ENCODE results near the gene NRP1. TPM values are rescaled to one million over a fixed set of nuclear protein-coding genes. Genes with fewer than 3 reads are reported as not detected.

Gene NRP1
- polyA plus RNA-seq, 3 donors: 1.1 to 1.7 (median 1.3) TPM

- Histone ChIP-seq H2AFZ (ENCODE audit: insufficient read depth, low read depth, low read length, poor library complexity, severe bottlenecking) (no peak overlapping the region), H3K36me3 (replicated peaks in 1 of 2; ENCODE audit: control insufficient read depth in 1 of 2, insufficient read depth in 2 of 2, low read length in 2 of 2) (no peaks in the 10 kb centered on the region), H3K27me3 (ENCODE audit: control insufficient read depth in 2 of 2, insufficient read depth in 2 of 2, low read length in 2 of 2) (no peaks in the 10 kb centered on the region), H3K4me2 (replicated peaks; ENCODE audit: extremely low read depth, low read length, poor library complexity, severe bottlenecking) (no peak overlapping the region), H3K4me1 (ENCODE audit: control insufficient read depth in 1 of 2, insufficient read depth in 2 of 2, low read length in 2 of 2) (peaks cover 0 to 3% of the 10 kb centered on the region in 2 donors), H3K4me3 (replicated peaks in 1 of 3; ENCODE audit: low read depth in 2 of 3, low read length in 3 of 3) (no peak overlapping the region), H3K9me3 (replicated peaks in 1 of 2; ENCODE audit: control insufficient read depth in 1 of 2, insufficient read depth in 1 of 2, low read length in 2 of 2) (no peaks in the 10 kb centered on the region), H3K79me2 (ENCODE audit: insufficient read depth, low read length) (no peaks in the 10 kb centered on the region), H3K27ac (ENCODE audit: low read depth in 1 of 2, low read length in 2 of 2) (no peak overlapping the region), H4K20me1 (ENCODE audit: insufficient read depth, low read length) (no peaks in the 10 kb centered on the region), H3K9ac (ENCODE audit: insufficient read depth, low read length, poor library complexity, severe bottlenecking) (no peak overlapping the region)
- H3K27me3 Mint-ChIP-seq (ENCODE audit: low read depth in 3 of 3): peaks cover 4 to 8% (median 5%) of the 10 kb centered on the region in 3 donors
- no peak overlapping the region for H3K27ac Mint-ChIP-seq
- intact Hi-C loops (cut with micrococcal nuclease): no loop called here
- no peak for DNase-seq
- H3K36me3 Mint-ChIP-seq: no peaks in the 10 kb centered on the region
- H3K4me1 Mint-ChIP-seq: peaks cover 5% of the 10 kb centered on the region
- peaks cover 0 to 2% (median 0%) of the 10 kb centered on the region in 7 donors for H3K9me3 Mint-ChIP-seq
- H3K4me3 Mint-ChIP-seq: no peak overlapping the region
- 68% methylated on average over 4 of the region's 10 CpGs for WGBS (ENCODE audit: insufficient coverage)
- TF ChIP-seq CTCF (IDR thresholded peaks at IDR 0.05): peak; percentile 24
These were observed 178.5 kb downstream of the NRP1 start for GRCh38 chr10:33155720-33156638.

- peaks cover 5% of the 10 kb centered on the region for H3K4me1 Mint-ChIP-seq
- peaks cover 1 to 4% (median 3%) of the 10 kb centered on the region in 3 donors for H3K27me3 Mint-ChIP-seq (ENCODE audit: low read depth in 3 of 3)
- Histone ChIP-seq H3K4me1 (ENCODE audit: control insufficient read depth in 1 of 2, insufficient read depth in 2 of 2, low read length in 2 of 2) (peaks cover 0 to 3% of the 10 kb centered on the region in 2 donors), H3K9me3 (replicated peaks in 1 of 2; ENCODE audit: control insufficient read depth in 1 of 2, insufficient read depth in 1 of 2, low read length in 2 of 2) (no peaks in the 10 kb centered on the region), H3K4me3 (replicated peaks in 1 of 3; ENCODE audit: low read depth in 2 of 3, low read length in 3 of 3) (no peak overlapping the region), H4K20me1 (ENCODE audit: insufficient read depth, low read length) (no peaks in the 10 kb centered on the region), H3K27ac (ENCODE audit: low read depth in 1 of 2, low read length in 2 of 2) (no peak overlapping the region), H3K79me2 (ENCODE audit: insufficient read depth, low read length) (no peaks in the 10 kb centered on the region), H3K36me3 (replicated peaks in 1 of 2; ENCODE audit: control insufficient read depth in 1 of 2, insufficient read depth in 2 of 2, low read length in 2 of 2) (no peaks in the 10 kb centered on the region), H3K27me3 (ENCODE audit: control insufficient read depth in 2 of 2, insufficient read depth in 2 of 2, low read length in 2 of 2) (no peaks in the 10 kb centered on the region), H3K9ac (ENCODE audit: insufficient read depth, low read length, poor library complexity, severe bottlenecking) (no peak overlapping the region), H3K4me2 (replicated peaks; ENCODE audit: extremely low read depth, low read length, poor library complexity, severe bottlenecking) (no peak overlapping the region), H2AFZ (ENCODE audit: insufficient read depth, low read depth, low read length, poor library complexity, severe bottlenecking) (no peak overlapping the region)
- no peak for TF ChIP-seq CTCF (IDR thresholded peaks at IDR 0.05)
- peaks cover 0 to 2% (median 0%) of the 10 kb centered on the region in 7 donors for H3K9me3 Mint-ChIP-seq
- intact Hi-C loops (cut with micrococcal nuclease): no loop called here
- H3K36me3 Mint-ChIP-seq: no peaks in the 10 kb centered on the region
- no peak for DNase-seq
- no peak overlapping the region for H3K27ac Mint-ChIP-seq
- H3K4me3 Mint-ChIP-seq: no peak overlapping the region
- WGBS (ENCODE audit: insufficient coverage): no CpG with 5 or more reads among the region's 5 CpGs
These were observed 179.9 kb downstream of the NRP1 start for GRCh38 chr10:33154590-33154989.
